Measurements from ENCODE around the gene LRRC70.
"Not testable (repeated sequence)": the region's sequence is repeated elsewhere in the genome, so short reads cannot be mapped to it uniquely, and the experiment has no call there.

Gene LRRC70

DNA sequence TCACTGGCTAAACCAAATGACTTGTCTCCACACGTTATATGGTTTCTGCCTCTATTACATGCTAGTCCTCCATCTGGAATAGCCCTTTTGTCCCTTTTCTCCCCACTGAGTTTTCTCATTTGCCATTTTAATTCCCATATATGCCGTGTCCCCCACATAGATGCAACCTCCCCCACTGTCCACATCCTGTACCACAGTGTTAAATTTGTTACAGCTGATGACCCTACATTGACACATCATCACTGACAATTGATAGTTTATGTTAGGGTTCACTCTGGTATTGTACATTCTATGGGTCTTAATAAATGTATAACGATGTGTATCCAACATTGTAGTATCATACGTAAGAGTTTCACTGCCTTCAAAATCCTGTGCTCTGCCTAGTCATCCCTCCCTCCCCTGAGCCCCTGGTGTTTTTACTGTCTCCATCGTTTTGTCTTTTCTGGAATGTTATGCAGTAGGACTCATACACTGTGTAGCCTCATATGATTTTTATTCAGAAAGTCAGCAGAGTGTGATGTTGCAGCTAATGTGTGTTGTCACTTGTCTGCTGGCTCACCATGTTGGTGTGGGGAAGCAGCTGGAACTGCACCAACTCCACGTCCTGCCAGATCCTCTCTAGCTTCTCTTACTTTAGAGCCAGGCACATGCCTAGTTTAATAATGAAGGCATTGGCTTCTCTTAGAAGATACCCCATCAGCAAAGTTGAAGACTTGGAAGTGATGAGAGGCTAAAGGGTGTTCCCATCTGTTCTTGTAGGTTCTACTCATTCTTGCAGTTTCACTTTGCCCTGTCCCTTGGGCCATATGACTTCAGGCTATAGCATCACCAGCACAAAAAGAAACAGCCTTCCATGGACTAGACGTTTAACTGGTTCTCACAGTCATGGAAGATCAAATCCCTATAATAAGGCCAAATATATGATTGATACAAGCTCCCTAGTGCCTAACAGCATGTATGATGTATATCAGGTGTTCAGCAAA lies 30.2 kb downstream of the LRRC70 start:
- no peak for DNase-seq

DNA sequence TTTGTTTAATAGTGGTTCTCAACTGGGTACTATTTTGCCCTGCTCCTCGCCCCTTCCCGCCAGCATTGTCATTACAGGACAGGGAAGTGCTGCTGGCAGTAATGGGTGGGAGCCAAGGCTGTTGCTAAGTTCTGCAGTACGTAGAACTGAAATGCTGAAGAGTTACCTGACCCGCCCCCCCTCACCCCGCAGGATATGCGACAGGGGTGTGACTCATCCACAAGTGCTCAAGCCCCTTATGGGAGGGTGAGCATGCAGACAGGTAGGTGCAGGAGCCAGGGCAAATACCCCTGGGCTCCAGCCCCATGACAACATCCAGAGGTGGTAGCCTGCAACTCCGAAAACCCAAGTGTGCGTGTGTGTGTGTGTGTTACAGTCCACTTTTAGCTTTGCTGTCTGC lies 35.7 kb downstream of the LRRC70 start:
- DNase-seq, result no peak

DNA sequence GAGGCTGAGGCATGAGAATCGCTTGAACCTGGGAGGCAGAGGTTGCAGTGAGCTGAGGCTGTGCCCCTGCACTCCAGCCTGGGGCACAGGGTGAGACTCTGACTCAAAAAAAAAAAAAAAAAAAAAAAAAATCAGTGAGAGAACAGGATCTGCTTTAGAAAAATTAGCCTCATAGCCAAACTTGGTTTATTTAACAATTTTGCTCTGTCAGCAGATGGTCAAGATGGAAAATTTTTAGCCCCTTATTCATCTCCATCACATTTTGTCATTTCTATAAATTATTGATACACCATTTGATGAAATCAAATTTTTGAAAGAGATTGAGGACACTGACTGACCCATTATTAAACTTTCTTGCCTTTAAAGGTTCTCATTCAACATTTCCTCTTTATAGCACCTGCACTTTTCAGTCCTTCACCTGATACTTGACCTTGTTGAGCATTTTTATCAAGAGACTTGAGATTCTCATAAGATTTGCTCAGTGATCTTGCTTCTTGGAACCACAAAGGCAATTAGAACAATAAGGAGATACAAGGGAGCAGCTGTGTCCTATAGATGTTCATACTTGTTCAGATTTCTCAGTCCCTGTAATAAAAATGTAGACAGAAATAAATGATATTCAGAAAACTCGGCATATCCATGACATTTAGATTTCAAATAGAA lies 38.1 kb downstream of the LRRC70 start:
- DNase-seq, result no peak

DNA sequence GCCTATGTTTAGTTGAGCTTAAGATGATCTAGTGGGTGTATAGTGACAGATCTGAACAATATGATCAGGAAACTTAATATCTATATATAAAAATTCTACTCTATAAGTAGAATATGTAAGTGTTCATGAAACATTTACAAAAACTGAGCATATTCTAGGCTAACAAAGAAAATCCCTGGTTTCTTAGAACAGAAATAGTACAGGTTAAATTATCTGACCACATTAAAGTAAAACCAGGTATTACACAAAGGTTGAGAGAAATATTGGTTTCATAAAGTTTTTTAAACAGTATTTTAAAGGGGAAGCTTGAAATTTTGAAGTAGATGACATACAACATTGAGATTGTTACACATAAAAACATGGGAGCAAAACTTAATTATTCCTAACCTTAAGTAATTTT lies 39.3 kb downstream of the LRRC70 start:
- no peak for DNase-seq

DNA sequence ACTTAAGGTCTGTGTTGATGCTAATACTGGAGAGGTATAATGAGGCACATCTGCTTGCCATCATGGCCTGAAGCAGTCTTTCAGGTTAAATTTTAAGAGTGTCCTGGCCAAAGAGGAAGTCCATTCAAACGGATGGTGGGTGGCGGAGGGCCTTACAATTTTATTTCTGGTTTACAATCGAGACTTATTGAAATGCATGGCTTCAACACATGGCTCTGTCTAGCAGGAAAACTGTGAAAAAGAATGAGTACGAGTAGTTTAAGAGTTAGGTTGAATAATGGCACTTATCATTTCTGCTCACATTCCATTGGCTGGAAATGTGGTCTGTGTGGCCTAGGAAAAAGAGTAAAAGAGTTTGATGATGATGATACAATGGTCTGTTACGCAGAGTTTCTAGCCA lies 42.1 kb downstream of the LRRC70 start:
- DNase-seq, result no peak

DNA sequence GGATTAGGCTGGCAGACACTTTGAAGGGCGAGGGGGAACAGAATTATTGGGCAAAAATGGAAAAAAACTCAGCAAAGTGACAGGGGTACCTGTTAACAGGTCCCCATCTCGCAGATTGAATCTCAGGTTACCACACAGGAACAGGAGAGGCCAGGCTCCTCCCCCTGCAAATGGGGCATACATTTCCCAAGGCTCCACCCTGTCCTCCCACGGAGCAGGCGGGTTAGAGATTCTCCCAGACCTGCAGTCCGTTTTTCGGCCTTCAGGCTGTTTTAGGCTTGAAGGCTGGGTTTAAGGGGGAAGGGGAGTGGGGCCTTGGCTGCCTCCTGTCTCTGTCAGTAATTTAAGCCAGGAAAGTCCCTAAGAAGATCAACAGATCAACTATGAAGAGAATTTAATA lies 42.7 kb downstream of the LRRC70 start:
- no peak for DNase-seq

DNA sequence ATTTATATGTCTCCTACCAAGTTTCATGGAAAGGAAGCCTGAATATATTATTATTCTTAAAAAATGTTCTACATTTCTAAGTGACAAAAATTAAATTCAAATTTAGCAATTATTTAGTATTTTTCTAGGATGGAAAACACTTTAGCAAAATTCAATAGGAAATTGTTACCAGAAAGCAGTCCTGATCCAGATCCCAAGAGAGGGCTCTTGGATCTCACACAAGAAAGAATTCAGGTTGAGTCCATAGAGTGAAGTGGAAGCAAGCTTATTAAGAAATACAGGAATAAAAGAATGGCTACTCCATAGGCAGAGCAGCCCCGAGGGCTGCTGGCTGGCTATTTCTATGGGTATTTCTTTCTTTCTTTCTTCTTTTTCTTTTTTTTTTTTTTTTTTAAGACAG lies 44.7 kb downstream of the LRRC70 start:
- DNase-seq, result no peak

DNA sequence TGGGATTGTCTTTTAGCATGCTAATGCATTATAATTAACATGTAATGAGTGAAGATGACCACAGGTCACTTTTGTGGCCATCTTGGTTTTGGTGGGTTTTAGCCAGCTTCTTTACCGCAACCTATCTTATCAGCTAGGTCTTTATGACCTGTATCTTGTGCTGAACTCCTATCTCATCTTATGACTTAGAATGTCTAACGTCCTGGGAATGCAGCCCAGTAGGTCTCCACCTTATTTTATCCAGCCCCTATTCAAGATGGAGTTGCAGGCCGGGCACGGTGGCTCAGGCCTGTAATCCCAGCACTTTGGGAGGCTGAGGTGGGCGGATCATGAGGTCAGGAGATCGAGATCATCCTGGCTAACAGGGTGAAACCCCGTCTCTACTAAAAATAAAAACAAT lies 45.8 kb downstream of the LRRC70 start:
- not testable (repeated sequence) for DNase-seq

DNA sequence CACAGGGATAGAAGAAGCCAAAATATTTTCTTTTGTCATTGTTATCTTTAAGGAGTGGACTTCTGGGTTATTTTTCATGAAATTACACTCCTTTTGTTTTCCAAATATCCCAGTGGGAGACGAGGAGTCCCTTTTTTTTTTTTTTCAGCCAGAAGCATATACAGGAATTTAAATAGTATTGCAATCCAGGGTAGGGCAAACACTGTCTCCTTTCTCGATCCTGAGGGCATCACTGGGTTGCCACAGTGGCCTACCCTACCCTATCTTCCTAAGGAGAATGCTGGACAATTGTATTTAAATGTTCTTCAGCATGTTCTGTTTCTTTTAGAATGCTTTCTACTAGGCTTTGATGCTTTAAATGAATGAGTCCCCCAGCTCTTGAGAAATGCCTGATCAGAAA lies 47.9 kb downstream of the LRRC70 start:
- no peak for DNase-seq

DNA sequence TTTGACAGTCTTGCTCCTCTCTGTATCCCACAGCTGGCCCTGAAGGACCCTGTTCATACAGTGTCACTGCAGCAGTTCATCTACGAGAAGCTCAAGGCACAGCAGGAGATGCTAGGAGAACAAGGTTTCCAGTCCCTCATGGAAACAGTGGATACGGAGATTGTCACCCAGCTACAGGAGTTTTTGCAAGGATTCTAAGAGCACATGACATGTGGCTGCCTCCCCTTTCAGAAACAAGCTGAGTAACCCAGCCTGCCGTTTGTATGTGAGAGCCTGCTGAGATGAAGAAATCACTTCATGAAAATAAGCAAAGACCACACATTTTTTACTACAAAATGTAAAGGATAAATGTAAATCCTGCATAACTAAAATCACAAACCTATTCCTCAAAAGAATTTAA lies 48.5 kb downstream of the LRRC70 start:
- DNase-seq, result no peak

DNA sequence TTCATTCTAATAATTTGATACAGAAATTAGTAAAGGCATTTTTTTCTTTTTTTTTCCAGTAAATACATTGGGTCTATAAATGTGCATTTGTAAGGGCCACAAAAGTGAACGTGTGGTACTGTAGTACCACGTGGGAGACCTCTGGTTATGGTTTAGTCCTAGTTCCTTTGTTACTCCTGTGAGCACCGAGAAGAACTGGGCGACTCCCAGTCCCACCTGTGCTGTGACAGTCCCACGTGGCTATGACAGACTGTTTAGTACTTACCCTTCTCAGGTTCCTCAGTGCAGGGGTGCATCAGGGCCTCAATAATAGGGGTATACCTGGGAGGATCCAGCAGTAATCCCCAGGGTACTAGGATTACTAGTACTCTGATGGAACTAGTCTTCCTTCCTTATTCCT lies 49.3 kb downstream of the LRRC70 start:
- DNase-seq, result no peak

Measured in CD4-positive, alpha-beta T cell treated with Interleukin-15 for 1 hour (primary cell).